Astrocyte (in vitro differentiated cells and primary cell): Measurements from ENCODE around the gene MAGI1.

Experiments
- CTCF ChIP-seq: IDR thresholded peaks from 2 replicates; pipeline ENCODE4 v1.5.1; 2011; ENCODE audit warnings: low read depth, mild to moderate bottlenecking, inconsistent platforms, low read length, moderate library complexity; ENCODE audit not compliant: insufficient read depth
- EZH2 ChIP-seq: IDR thresholded peaks from 2 replicates; pipeline ENCODE4 v1.6.1; 2012; ENCODE audit warnings: mild to moderate bottlenecking, low read length, inconsistent platforms; ENCODE audit not compliant: insufficient read depth

DNA sequence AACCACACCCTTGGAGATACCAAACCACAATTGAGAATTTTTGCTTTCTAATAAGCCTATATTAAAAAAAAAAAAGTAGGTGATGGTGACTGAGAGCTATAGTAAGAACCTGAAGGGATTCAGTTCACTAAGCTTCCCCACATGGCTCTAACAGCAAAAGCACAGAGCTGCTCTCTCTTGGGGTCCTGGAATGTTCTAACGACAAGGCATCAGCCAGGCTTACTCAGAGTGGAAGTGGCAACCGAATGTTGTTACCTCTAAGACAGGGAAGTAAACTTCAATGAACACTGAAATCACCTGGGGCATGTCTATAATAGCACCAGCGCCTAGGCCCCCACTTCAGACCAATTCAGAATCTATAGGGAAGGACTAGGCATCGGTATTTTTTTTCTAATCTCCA, 397.7 kb downstream of the MAGI1 start:
- TF ChIP-seq CTCF (no peak), EZH2 (no peak)
